Islet of Langerhans (tissue), 1 donor: ENCODE measurements around the gene ADRA2A.
A peak's percentile ranks its signal among the peaks of the same experiment; 100 is the strongest.

ENCODE experiments used
- FAIRE-seq: peaks from one replicate; lab custom pipeline; 2011; peaks lifted over from hg19 to GRCh38; lab: Jason Lieb, UNC

ADRA2A gene

GRCh38 chr10:111076682-111077478 is at the start of gene ADRA2A:
Gene ADRA2A (plus strand): TSS chr10:111077029. CDS start chr10:111077997, 968 bp downstream.
- FAIRE-seq, result no peak

- FAIRE-seq, result no peak
Measured at GRCh38 chr10:111030042-111030750, 46.6 kb upstream of the ADRA2A start.

- FAIRE-seq, result no peak
Measured at GRCh38 chr10:111034598-111035310, 42.1 kb upstream of the ADRA2A start.

GRCh38 chr10:111035542-111035941 is 41.3 kb upstream of the ADRA2A start:
- no peak for FAIRE-seq

GRCh38 chr10:111037858-111038257 is 39.0 kb upstream of the ADRA2A start:
- no peak for FAIRE-seq

GRCh38 chr10:111039522-111039921 is 37.3 kb upstream of the ADRA2A start:
- FAIRE-seq, result no peak

GRCh38 chr10:111057006-111057405 is 19.8 kb upstream of the ADRA2A start:
- FAIRE-seq, result no peak

- no peak for FAIRE-seq
Measured at GRCh38 chr10:111063471-111063870, 13.4 kb upstream of the ADRA2A start.

GRCh38 chr10:111072232-111072631 is 4.6 kb upstream of the ADRA2A start:
- FAIRE-seq, result no peak

GRCh38 chr10:111075577-111076185 is 1.1 kb upstream of the ADRA2A start:
- no peak for FAIRE-seq

- FAIRE-seq, result no peak
Measured at GRCh38 chr10:111076191-111076681, 593 bp upstream of the ADRA2A start.

- FAIRE-seq, result no peak
Measured at GRCh38 chr10:111077479-111077784, 603 bp downstream of the ADRA2A start.

- no peak for FAIRE-seq
Measured at GRCh38 chr10:111077785-111078504, 1.1 kb downstream of the ADRA2A start.

GRCh38 chr10:111078505-111079185 is 1.8 kb downstream of the ADRA2A start:
- no peak for FAIRE-seq

- no peak for FAIRE-seq
Measured at GRCh38 chr10:111079241-111079760, 2.5 kb downstream of the ADRA2A start.

- no peak for FAIRE-seq
Measured at GRCh38 chr10:111079781-111080180, 3.0 kb downstream of the ADRA2A start.

- peak; percentile 17 for FAIRE-seq
Measured at GRCh38 chr10:111080224-111080623, 3.4 kb downstream of the ADRA2A start.

- FAIRE-seq, result no peak
Measured at GRCh38 chr10:111081595-111081994, 4.8 kb downstream of the ADRA2A start.

GRCh38 chr10:111082102-111082975 is 5.5 kb downstream of the ADRA2A start:
- no peak for FAIRE-seq
